CD4-positive, alpha-beta T cell treated with Interleukin-17A for 4 hours (primary cell): ENCODE results near the gene POC1A.

ENCODE experiments used
- DNase-seq: peaks from one replicate; pipeline ENCODE4 v3.0.0-alpha.2; 2020; ENCODE audit warnings: mixed read lengths

The POC1A gene

DNA sequence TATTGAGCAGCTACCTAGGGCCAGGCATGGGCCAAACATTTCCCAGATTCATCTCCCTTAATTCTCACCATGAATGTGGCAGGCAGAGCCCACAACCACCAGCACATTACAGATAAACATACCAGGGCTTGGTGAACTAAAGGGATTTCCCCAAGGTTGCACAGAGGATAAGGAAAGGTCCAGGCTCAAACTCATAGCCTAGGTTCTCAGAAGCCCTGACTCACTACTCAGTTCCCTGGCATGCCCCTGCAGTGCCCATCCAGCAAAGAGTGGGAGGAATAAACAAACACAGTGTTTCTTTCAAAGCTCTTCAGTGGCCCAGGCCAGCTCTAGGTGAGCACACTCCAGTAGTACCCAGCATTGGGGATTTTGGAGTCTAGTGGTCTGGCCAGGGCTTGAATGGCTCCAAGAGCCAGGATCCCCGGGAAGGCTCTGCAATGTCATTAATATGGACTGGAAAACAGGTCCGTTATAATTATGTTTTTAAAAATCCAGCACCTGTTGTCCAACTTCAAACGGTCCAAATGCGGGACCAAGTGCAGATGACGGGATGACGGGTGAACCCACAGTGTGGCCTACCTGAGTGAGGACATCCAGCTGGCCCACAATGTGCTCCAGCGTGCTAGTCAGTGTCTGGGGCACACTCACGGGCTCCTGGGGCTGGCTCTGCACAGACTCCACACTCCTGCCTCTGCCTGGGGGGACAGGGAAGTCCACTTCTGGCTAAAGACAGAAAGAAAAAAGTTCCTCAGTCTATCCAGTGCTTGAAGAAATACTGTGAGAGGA is 58.0 kb downstream of the POC1A start:
- DNase-seq = no peak

DNA sequence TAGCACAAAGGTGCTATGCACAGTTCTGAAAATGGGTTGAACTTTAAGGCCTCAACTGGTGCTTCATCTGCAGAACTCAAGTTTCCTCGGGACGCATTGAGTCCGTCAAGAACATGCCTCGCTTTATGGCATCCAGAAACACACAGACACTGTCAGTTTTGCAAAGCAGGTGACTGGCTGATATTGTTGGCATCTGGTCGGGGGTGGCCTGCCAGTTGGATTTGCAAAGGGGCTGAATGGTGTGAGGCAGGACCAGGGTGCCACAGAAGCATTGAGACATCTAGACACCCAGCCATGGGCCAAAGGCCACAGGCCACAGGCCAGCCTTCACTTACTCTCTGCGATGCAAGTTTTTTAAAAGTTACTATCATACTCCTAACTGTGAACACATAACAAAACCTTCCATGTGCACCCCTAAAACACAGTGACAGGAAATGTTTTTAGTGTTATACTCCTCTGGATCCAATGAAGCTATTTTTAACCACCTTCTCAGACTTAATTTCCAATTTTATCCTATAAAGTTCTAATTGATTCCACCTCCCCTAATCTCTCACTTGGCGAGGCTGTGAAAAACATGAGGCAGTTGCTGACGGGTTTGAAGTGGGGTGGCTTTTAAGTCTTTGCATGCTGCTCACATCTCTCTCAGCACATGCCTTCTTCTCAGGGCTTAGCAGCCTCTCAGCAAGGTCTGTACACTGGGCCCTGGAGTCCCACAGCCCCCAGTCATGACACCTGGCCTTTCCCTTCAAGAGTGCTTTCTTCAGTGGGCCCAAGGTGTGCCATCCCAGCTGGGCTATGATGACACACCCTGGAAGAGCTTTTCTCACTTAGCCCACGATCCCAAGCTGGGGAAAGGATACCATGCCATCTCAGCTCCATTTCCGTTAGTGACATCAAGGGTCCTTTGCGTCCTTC is 59.4 kb downstream of the POC1A start:
- no peak for DNase-seq

DNA sequence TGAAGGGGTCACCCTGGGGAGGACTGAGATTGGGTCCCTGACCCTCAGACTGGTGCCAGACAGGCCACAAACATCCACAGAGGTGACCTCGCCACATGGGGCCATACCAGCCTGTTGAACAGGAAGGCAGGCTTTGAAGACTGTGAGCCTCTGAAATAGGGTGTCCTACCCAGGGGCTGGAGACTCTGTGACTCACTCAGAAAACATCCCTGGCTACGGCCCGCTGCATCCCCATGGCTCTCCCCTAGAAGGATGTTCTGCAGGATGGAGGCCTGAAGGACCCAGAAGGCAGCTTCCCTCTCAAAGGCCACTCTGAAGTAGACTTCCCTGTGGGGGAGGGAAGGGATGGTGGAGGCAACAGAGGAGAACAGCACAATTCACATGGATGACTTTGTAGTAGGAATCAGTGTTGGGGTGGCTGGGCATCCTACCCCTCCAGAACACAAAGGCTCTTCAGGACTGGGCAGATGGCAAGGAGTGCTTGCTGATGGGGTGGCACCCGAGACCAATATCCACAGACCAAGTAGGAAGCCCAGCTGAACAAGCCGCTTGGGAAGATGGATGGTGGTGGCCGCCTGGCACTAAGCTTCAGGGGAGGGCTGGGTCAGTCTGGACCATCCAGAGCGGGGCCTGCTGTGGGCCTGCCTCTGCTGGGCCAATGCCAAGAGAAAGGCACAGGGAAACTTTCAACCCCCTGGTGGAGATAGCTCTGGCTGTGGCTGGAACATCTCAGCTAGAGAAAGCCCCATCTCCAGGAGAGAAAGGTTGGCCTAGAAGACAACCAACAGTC is 60.3 kb downstream of the POC1A start:
- DNase-seq = no peak

DNA sequence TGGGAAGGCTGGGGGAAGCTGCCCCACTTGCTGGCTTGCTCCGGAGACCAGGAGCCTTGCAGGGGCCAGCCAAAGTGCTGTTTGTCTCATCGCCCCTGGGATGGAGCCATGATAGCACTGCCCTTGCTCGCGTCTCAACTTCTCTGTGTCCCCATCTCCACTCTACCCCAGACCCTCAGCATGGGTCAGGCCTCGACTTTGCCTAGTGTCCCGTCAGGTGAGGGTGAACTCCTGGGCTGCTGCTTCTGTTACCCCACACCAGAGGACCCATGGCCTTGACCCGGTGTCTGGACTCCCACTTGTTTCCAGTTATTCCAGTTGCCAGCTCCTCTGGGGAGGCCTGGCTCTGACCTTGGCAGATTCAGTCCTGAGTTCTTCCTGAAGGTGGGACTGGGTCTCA is 61.3 kb downstream of the POC1A start:
- no peak for DNase-seq

DNA sequence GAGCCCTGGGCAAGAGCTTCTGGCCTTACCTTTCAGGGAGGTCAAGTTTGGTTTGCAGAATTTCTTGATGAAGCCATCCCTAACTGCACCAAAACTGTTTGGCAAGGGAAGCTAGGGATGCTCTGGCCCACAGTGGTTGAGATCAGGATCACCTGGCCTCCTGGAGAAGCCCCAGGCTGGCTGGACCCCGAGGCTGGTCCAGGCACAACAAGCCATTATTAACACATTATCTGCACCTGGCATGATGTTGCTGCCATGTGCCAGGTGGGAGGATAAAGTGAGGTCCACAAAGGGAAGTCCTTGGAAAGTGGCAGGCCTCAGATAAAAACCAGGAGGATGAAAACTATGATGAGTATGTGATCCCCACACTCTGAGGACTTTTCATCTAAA is 62.0 kb downstream of the POC1A start:
- no peak for DNase-seq

DNA sequence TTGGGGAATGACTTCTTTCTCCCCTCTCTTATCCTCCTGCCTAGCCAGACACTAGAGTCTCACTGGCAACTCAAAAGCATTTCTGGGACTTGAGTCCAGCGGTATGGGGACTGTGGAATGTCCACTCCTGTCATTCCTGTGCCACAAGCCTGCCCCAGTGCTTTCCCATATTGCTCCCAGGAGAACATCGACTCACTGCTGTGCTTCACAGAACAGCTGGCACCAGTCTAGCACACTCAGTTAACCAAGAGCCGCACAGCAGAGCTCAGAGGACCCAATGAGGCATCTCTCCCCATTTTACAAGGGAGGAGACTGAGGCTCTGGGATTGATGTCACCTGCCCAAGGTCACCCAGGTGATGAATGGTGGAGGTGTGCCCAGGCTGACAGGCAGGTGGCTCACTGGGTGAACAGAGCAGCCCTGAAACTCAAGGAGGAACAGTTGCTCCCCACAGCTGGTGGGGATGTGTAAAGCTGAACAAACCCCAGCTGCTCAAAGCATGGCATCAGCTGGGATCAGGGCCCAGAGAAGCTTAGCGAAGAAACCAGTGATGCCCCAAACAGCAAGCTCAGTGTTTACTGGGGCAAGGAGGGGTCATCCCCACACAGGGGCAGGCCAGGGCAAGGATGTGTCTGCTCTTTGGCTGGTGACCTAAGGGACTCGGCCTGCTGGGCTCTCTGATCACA is 62.5 kb downstream of the POC1A start:
- DNase-seq = no peak

DNA sequence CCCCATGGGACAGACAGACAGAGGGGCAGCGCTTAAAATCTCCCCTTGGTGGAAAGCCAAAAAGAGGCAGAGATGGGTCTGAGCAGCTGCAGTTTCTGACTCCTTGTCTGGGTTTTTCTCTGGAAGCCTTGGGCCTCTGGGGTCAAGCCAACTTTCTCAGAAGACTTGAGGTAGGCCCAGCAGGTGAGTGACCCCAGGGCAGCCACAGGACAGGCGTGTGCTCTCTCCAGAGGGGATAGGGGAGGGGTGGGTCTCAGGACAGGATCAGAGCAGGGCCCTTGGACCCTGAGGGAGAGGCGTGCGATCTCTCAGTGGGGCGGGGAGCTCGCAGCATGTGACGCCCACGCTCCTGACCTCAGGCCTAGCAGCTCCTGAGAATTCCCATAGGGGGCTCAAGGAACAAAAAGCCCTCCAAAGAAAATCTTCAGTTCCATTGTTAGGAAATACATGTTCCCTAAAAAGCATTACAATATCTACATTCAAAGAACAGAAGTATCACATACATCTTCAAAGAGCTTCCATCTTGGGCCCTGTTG is 63.2 kb downstream of the POC1A start:
- no peak for DNase-seq

DNA sequence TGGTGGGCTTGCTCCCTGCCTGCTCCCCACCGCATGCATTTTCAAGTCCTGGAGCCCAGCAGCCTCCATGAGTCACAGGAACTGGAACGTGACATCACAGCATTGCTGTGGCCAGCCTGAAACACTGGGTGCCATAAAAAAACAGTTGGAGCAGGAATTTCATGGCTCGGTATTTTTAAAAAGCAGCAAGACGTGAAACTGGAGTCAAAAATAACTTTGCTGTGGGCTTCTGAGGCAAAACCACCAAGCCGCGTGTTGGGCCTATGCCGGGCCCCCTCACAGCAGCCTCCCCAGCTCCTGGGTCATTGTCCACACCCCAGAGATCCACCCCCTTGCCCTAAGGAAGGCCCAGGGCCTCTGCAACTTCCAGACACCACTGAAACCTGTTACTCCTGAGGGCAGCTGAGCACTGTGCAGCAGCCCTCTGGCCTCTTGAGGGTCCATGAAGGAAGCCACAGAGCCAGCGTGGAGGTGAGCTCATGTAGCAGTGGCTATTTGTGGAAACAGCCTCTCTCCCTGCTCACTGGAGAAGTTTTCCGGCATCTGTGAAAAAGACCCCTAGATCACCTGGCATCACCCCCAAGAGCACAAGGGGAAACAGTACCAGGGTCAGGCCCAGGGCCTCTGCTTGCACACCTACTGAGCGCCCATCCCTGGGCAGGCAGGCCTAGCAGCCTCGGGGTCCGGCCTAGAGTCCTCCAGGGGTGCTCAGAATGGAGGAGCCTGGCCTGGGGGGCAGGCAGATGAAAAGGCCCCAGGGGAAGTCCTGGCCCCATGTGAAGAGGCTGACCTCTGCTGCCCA is 63.9 kb downstream of the POC1A start:
- no peak for DNase-seq

DNA sequence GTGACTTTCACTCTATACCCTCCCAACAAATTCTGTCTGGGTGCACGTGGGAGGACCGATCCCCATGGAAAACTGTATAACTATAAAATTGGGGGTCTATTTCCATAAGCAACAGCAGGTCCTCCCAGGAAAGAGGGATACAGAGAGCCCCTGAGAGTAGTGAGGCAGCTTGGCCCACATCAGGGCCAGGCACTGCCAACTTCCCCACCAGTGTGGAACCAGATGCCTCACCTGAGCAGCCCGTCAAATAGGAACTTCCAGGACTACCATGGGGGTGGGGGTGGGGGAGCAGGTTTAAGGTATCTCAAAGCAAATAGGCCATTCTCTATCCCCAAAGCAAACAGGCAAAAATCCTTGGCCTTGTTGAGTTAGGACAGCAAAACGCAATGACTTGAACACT is 64.5 kb downstream of the POC1A start:
- no peak for DNase-seq

DNA sequence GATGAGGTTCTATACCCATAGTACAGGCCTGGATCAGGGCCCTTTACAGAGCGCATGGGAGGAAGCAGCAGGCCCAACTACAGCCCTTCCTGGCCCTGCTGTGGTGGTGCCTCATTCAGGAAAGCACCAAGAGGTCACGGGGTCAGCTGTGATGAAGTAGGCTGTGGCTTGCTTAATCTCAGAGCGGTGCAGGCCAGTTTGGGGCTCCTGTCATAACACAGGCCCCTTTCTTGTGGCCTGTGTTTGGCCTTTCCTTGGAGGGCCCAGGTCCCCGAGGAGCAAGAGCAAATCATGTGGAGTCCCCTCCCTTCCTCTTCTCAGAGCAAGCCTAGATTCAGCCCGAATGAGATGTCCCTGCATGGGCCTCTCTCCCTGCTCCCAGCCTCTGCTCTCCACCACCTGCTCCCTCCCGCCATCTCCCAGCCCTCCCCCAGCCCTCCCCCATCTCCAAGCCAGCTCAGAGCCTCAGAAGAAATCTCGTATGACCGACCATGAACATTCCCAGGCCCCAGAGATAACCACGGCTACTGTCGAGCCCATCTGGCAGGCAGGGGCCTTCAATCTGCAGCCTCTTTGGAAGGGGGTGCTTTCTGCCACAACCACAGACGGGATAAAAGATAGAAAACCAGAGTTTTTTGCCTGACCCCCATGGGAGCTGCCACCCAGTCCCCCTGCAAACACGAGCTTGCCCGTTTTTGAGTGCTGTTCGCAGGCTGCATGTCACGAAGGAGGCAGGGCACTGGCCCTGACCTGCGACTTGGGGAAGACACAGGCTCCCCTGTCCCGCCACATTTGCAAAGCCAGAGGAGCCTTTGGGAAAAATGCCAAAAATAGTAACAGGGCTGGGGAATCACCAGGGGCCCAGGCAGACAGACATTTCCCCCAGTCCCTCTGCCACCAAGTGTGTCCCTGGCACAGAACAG is 65.5 kb downstream of the POC1A start:
- DNase-seq = no peak

DNA sequence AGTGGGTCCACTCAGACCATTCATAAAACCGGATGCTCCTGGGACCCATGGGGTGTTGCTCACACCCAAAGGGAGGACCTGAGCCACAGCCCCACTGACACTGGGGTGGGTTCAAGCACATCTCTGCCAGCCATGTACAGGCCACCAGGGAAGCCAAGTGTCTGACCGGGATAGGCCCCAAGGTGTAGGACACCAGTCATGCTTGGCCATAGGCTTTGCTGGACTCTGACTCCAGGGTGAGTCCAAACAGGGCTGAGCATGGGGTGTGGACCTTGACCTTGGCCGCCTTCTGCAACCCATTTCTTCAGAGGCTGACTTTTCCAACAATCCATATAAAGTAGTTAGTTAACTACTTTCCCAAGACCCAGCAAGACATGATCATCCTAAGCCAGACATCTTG is 66.5 kb downstream of the POC1A start:
- DNase-seq = no peak

DNA sequence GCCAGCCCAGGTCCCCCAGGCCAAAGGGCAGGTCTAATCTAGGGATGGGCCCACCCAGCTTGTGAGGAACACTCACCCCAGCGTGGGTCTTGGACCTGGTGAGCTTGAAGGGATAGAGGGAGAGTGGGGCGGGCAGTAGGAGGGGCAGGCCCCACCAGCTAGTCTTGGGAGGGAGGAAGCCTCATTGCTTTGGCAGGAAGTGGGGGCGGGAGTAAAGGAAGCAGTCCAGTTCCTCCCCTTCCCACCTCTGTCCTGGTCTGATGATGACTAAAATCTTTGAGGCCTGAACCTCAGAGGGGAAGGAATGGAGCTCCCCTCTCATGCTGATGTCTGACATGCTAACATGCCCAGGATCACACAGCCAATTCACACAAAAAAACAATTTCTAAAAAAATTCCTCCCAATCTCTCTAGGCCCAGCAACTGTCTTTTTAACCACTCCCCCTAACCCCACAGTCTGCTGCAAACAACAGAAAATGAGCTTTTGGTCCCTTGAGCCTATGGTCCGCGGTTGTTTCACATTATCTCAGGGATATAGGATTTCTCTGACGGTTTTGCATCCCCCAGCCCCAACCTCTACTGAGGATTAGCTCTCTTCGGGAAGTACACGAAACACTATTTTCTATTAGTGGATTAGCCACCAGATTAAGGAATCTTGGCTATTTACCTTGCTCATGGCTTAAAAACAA is 67.1 kb downstream of the POC1A start:
- DNase-seq = no peak

DNA sequence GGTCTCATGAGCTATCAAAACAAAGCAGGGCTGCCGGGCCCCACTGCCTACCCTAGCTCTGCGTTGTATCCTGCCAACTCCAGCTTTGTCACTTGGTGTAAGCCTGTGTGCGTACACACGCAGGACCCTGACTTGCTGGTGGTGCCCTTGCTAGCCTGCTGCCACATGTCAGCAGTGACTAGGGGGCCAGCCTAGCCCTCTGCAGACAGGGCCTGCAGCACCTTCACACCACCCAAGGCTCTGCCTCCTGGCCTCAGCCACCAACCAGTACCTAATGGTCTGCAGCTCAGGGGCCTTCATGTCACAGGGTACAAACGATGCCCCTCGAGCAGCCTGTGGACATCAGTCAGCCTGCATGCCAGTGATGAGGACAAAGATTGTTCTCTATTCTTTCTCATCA is 67.8 kb downstream of the POC1A start:
- no peak for DNase-seq

DNA sequence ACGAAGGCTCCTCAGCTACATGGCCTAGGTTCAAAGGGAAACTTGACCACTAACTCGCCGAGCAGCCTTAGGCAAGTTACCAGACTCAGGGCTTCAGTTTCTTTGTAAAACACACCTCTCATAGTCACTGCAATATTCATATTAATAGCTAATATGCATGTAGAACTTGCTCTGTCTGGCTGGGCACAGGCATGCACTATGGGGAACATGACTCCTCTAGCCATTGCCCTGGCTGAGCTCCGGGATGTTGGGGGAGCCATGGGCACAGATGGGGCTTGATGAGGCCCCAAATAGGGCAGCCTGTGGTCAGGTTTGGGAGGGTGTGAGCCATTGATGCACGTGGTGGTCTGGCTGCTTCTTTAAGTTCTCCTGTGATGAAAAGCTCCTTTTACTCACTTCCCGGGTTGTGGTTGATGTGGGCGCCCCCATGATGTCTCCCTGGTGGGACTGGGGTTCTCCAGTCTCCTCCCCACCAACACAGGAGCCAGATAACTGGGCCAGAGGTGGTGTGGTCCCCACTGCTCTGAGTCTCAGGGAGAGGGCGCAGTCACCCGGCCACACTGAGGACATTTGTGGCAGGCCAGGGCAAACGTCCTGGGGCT is 68.4 kb downstream of the POC1A start:
- no peak for DNase-seq

DNA sequence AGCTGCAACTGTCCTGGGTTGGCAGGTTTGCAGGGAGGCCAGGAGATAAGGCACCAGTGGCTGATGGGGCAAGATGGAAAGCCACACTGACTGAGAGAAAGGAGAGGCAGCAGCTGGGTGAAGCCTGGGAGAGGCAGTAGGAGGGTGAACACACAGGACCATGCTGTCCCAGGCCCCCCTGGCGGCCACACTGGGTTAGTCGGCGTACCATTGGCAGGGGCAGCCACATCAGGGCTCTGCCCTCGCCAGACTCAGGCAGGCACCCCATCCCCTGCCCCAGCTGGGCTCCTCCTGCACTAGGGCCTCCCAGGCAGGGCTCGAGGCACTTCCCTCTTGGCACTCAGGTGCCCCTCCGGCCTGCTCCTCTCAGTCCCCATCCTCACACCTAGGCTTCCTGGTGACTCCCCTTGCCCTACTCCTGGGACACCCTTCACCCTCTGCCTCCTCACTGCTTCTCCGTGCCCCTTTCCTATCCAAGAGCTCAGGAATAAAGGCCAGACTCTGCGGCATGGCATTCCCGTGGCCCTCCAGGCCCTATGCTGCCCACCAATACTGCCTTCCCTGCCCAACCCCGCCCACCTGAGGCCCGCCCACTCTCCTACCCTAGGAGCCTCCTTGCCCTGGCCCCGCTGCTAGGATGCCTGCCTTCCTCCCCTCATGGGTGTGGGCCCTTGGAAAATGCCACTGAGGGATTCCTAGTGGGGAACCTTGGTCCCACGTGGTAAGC is 69.1 kb downstream of the POC1A start:
- no peak for DNase-seq

DNA sequence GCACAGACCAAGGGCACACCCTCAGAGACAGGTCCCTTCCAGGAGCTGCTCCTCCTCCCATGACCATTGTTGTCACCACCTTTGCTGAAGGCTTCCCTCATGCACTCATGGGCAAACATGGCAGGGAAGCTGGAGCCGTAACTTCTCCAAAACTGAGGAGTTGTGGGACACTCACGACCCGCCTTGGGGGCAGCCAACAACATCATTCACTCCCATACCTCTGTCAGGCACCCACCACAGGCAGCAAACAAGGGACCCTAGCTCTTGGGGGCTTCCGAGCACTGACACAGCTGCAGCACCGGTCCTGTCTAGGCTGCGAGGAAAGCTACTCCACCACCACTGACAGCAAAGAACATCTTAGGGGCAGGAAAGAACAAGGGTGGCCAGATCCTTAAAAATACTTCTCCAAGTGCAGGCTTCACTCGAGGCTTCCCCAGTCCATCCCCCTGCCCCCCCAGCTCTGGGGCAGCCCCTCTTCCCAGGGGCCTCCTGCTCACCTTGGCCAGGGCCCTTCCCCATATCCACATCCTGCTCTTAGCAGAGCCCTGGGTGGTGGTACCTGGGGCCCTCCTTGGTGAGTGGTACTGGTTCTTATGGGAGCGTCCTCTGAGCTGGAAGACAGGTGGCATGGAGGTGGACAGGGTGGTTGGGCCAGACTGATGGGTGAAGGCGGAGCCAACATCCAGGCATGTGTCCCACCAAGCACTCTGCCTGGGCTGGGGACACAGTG is 69.8 kb downstream of the POC1A start:
- DNase-seq = no peak

DNA sequence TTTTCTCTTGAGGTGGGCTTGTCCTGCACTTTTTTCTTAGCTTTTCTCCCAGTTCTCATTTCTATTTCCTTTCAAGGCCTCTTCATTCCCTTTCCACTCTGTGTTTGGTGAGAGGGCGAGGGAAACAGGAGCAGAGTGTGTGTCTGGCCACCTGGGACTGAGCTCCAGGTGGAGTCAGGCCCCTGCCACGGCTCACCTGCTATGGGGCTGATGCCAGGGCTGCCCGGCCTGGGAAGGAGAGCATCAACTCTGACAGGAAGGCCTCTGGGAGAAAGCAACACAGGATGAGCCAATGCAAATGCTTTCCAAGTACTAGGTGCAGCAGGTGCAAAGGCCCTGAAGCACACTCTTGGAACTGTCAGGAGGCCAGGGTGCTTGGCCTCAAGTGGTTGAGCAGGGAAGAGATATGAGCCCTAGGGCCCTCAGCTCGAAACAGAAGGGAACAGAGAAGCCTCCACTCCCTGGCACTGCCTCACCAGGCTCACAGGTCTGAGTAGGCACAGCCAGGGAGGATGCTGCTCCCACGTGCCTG is 70.6 kb downstream of the POC1A start:
- no peak for DNase-seq

DNA sequence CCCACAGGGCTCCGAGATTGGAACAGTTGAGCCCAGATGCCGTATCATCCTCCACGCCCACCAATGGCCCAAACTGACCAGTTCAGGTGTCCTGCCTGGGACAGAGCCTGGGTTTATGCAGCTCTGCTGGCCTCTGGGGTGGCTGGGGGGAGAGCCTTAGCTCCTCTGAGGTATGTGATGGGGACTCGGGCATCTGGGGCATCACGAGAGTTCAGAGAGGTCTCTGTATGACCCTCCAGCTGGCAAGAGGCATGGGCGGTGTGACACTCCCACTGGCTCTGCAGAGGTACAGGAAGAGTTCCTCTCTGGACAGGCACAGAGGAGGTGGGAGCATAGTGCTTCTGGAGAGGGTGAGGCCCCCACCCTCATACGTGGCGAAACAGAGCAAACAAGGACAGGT is 71.3 kb downstream of the POC1A start:
- no peak for DNase-seq
